Neural progenitor cell (in vitro differentiated cells): ENCODE data around the gene RPL18. TPM values are rescaled to one million over a fixed set of nuclear protein-coding genes. Genes with fewer than 3 reads are reported as not detected.

Experiments used
- DNase-seq: peaks from one replicate; pipeline ENCODE4 v3.0.0-alpha.2; 2016; ENCODE audit warnings: low spot score
- H2AFZ ChIP-seq: fragments of 200-600 bp; sonication (generic); replicated peaks from 2 replicates; pipeline ENCODE4 v1.6.1; 2016; ENCODE audit warnings: antibody characterized with exemption
- H3F3A ChIP-seq: fragments of 200-600 bp; sonication (generic); 2 replicates; pipeline ENCODE4 v1.6.1; 2016; ENCODE audit warnings: antibody characterized with exemption, low read depth
- H3K27ac ChIP-seq: fragments of 200-600 bp; sonication (generic); 2 replicates; pipeline ENCODE4 v1.5.1; 2016; ENCODE audit warnings: mild to moderate bottlenecking
- H3K27me3 ChIP-seq: fragments of 200-600 bp; sonication (generic); 2 replicates; pipeline ENCODE4 v1.6.1; 2016; ENCODE audit warnings: mild to moderate bottlenecking, moderate library complexity
- H3K36me3 ChIP-seq: fragments of 200-600 bp; sonication (generic); 2 replicates; pipeline ENCODE4 v1.5.1; 2016
- H3K4me1 ChIP-seq: fragments of 200-600 bp; sonication (generic); 2 replicates; pipeline ENCODE4 v1.6.1; 2016; ENCODE audit warnings: mixed run types
- H3K4me2 ChIP-seq: fragments of 200-600 bp; sonication (generic); 2 replicates; pipeline ENCODE4 v1.6.1; 2016
- H3K4me3 ChIP-seq: fragments of 200-600 bp; sonication (generic); 2 replicates; pipeline ENCODE4 v1.5.1; 2016
- H3K79me2 ChIP-seq: fragments of 200-600 bp; sonication (generic); 2 replicates; pipeline ENCODE4 v1.6.1; 2016; ENCODE audit warnings: low read depth
- H3K9ac ChIP-seq: fragments of 200-600 bp; sonication (generic); 2 replicates; pipeline ENCODE4 v1.6.1; 2016
- H3K9me3 ChIP-seq: fragments of 200-600 bp; sonication (generic); 2 replicates; pipeline ENCODE4 v1.5.1; 2016; ENCODE audit warnings: low read depth
- H4K20me1 ChIP-seq: fragments of 200-600 bp; sonication (generic); 2 replicates; pipeline ENCODE4 v1.6.1; 2016; ENCODE audit warnings: low read depth
- H3K27ac Mint-ChIP-seq: 3 replicates; pipeline ENCODE4 v1.8.0; 2021; ENCODE audit warnings: mixed read lengths
- H3K27me3 Mint-ChIP-seq: 2 replicates; pipeline ENCODE4 v1.8.0; 2022; ENCODE audit warnings: low read depth, mild to moderate bottlenecking, inconsistent platforms, moderate library complexity, mixed read lengths; ENCODE audit not compliant: insufficient read depth
- H3K36me3 Mint-ChIP-seq: 3 replicates; pipeline ENCODE4 v1.8.0; 2021; ENCODE audit warnings: mixed read lengths
- H3K4me1 Mint-ChIP-seq: 3 replicates; pipeline ENCODE4 v1.8.0; 2021; ENCODE audit warnings: mixed read lengths
- H3K4me3 Mint-ChIP-seq: 3 replicates; pipeline ENCODE4 v1.8.0; 2021; ENCODE audit warnings: mild to moderate bottlenecking, moderate library complexity, mixed read lengths
- H3K9me3 Mint-ChIP-seq: 3 replicates; pipeline ENCODE4 v1.8.0; 2020; ENCODE audit warnings: mixed read lengths
- CTCF ChIP-seq: fragments of 200-600 bp; sonication (generic); IDR thresholded peaks from 2 replicates; pipeline ENCODE4 v1.5.1; 2017; ENCODE audit warnings: antibody characterized with exemption, mild to moderate bottlenecking
- EZH2 ChIP-seq: fragments of 200-600 bp; sonication (generic); IDR thresholded peaks from 2 replicates; pipeline ENCODE4 v1.6.1; 2017; ENCODE audit warnings: antibody characterized with exemption, mild to moderate bottlenecking, moderate library complexity
- EZH2phosphoT487 ChIP-seq: fragments of 200-600 bp; sonication (generic); IDR thresholded peaks from 2 replicates; pipeline ENCODE4 v1.6.1; 2017; ENCODE audit warnings: antibody characterized with exemption
- total RNA-seq: library from RNA; depleted of rRNA; stranded (reverse); fragments of >200 nt; gene quantifications from 2 replicates; pipeline ENCODE4 v1.2.3, GENCODE V29; 2015; ENCODE audit warnings: low replicate concordance

The RPL18 gene
- total RNA-seq, 1 donor from 2014 or later: 1,962 TPM

- Mint-ChIP-seq H3K4me1 (no peaks in the 10 kb centered on the region), H3K36me3 (no peaks in the 10 kb centered on the region), H3K27ac (no peak within 1 kb of the TSS), H3K9me3 (no peaks in the 10 kb centered on the region), H3K4me3 (no peak within 1 kb of the TSS), H3K27me3 (no peaks in the 10 kb centered on the region)
- Histone ChIP-seq H3K79me2 (no peaks in the 10 kb centered on the region), H3K27ac (no peak within 1 kb of the TSS), H4K20me1 (no peaks in the 10 kb centered on the region), H3F3A (no peaks in the 10 kb centered on the region), H3K9me3 (no peaks in the 10 kb centered on the region), H3K9ac (no peak within 1 kb of the TSS), H3K27me3 (no peaks in the 10 kb centered on the region), H3K4me2 (no peak within 1 kb of the TSS), H3K4me1 (no peaks in the 10 kb centered on the region), H3K4me3 (no peak within 1 kb of the TSS), H2AFZ (no peak within 1 kb of the TSS), H3K36me3 (no peaks in the 10 kb centered on the region)
- no peak for DNase-seq
- TF ChIP-seq EZH2phosphoT487: no peak
- no peak for TF ChIP-seq EZH2
Observed at GRCh38 chr19:48606463-48607358, 12.3 kb downstream of the RPL18 start, which contains the start of gene SPACA4. Gene SPACA4 (plus strand): TSS chr19:48606742. CDS start chr19:48606979, 237 bp downstream.

DNA sequence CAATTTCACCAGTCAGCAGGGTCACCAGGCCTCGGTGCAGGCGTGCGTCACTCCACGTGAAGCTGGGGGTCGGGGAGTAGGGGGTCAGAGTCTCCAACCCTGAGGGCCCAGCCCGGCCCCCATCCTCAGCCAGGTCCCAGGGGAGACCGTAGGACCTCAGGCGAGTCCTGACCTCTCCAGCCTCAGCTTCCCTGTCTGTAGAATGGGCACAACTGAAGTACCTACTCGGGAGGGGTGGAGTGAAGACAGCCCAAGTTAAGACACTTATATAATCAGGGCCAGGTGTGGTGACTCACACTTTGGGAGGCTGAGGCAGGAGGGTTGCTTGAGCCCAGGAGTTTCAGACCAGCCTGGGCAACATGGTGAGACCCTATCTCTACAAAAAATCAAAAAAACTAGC is 15.1 kb downstream of the RPL18 start:
- H3K79me2 ChIP-seq: no peaks in the 10 kb centered on the region
- H3K4me1 ChIP-seq: no peaks in the 10 kb centered on the region
- no peaks in the 10 kb centered on the region for H4K20me1 ChIP-seq
- H3K9me3 Mint-ChIP-seq: no peaks in the 10 kb centered on the region
- no peak for DNase-seq
- H3F3A ChIP-seq: no peaks in the 10 kb centered on the region
- H2AFZ ChIP-seq: no peak overlapping the region
- H3K36me3 Mint-ChIP-seq: no peaks in the 10 kb centered on the region
- H3K27me3 ChIP-seq: no peaks in the 10 kb centered on the region
- no peak overlapping the region for H3K4me3 Mint-ChIP-seq
- no peak overlapping the region for H3K4me3 ChIP-seq
- no peaks in the 10 kb centered on the region for H3K4me1 Mint-ChIP-seq
- H3K4me2 ChIP-seq: no peak overlapping the region
- no peak overlapping the region for H3K27ac Mint-ChIP-seq
- no peak overlapping the region for H3K9ac ChIP-seq
- no peaks in the 10 kb centered on the region for H3K9me3 ChIP-seq
- TF ChIP-seq EZH2phosphoT487: no peak
- no peak for TF ChIP-seq CTCF
- no peak for TF ChIP-seq EZH2
- H3K36me3 ChIP-seq: no peaks in the 10 kb centered on the region
- H3K27ac ChIP-seq: no peak overlapping the region
- peaks cover 2% of the 10 kb centered on the region for H3K27me3 Mint-ChIP-seq

GRCh38 chr19:48603449-48603848 is 15.5 kb downstream of the RPL18 start:
- H3K4me3 Mint-ChIP-seq: no peak overlapping the region
- H2AFZ ChIP-seq: no peak overlapping the region
- DNase-seq: no peak

More at GRCh38 chr19:48603449-48603848, 15.5 kb downstream of the RPL18 start:
- Histone ChIP-seq H3K27me3 (no peaks in the 10 kb centered on the region), H3K4me1 (no peaks in the 10 kb centered on the region), H3K9me3 (no peaks in the 10 kb centered on the region), H3K27ac (no peak overlapping the region), H3K9ac (no peak overlapping the region), H3F3A (no peaks in the 10 kb centered on the region), H4K20me1 (no peaks in the 10 kb centered on the region), H3K4me3 (no peak overlapping the region), H3K79me2 (no peaks in the 10 kb centered on the region), H3K4me2 (no peak overlapping the region), H3K36me3 (no peaks in the 10 kb centered on the region)
- Mint-ChIP-seq H3K27ac (no peak overlapping the region), H3K4me1 (peaks cover 3% of the 10 kb centered on the region), H3K36me3 (no peaks in the 10 kb centered on the region), H3K27me3 (peaks cover 4% of the 10 kb centered on the region), H3K9me3 (no peaks in the 10 kb centered on the region)
- TF ChIP-seq EZH2: no peak
- no peak for TF ChIP-seq CTCF
- TF ChIP-seq EZH2phosphoT487: no peak
